ENCODE results near the gene CDC42EP2.

CDC42EP2 gene

DNA sequence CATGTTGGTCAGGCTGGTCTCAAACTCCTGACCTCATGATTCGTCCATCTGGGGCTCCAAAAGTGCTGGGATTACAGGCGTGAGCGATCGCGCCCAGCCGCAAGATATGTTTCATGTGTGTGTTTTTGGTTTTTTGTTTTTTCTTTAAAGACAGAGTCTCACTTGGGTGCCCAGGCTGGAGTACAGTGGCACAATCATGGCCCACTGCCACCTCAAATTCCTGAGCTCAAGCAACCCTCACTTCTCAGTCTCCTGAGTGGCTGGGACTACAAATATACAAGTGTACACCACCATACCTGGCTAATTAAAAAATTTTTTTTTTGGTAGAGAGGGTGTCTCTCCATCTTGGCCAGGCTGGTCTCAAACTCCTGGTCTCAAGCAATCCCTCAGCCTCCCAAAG lies 48.3 kb downstream of the CDC42EP2 start:
- ATAC-seq: no peak

GRCh38 chr11:65363770-65364169 lies 49.1 kb downstream of the CDC42EP2 start:
- no peak for ATAC-seq

DNA sequence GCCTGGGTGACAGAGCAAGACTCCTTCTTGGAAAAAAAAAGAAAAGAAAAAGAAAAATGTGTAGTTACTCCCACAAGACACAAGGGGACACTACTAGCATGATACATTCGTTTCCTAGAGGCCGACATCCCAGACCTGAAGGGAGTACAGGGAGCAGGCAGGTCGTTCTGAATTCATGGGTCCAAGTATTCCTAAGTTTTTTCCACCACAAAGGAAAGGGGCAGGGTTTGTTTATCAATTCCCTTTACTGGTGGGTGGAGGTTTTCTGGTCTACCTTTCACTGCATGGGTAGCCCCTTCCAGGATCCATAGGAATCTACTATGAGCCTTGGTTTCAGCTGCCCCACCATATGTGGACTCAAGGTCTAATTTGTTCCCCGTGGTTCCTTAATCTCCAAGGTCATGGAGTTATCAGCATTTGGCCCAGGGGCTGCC lies 51.7 kb downstream of the CDC42EP2 start:
- peak in 1 of 2 donors; percentile 74 for ATAC-seq

- ATAC-seq: no peak
Observed at GRCh38 chr11:65370659-65371049, 56.0 kb downstream of the CDC42EP2 start.
